Psoas muscle (tissue), 8 donors: Measurements from ENCODE around the gene RSAD1. TPM values are rescaled to one million over a fixed set of nuclear protein-coding genes. Genes with fewer than 3 reads are reported as not detected.

Experiments
- ATAC-seq, 4 donors: fragments of 200-7000 bp; cut with Tn5 transposase; one replicate each; pipeline ENCODE4 v1.9.1; 2020; ENCODE audit warnings: moderate library complexity in 3 of 4, mild to moderate bottlenecking in 2 of 4
- DNase-seq, 2 donors: peaks; one replicate each; pipeline ENCODE4 v3.0.0-alpha.2; 2020
- H3K27ac ChIP-seq: fragments of 200-600 bp; one replicate; pipeline ENCODE4 v1.8.0; 2022
- H3K27me3 ChIP-seq, 3 donors: fragments of 200-600 bp in 1 of 3; one replicate each; pipeline versions ENCODE4 v1.6.1 to v1.8.0; 2013 to 2022; ENCODE audit warnings: low read length in 2 of 3, mild to moderate bottlenecking in 2 of 3, moderate library complexity in 1 of 3; ENCODE audit not compliant: insufficient read depth in 3 of 3
- H3K36me3 ChIP-seq, 2 donors: fragments of 200-600 bp in 1 of 2; one replicate each; pipeline versions ENCODE4 v1.6.1 to v1.8.0; 2013 to 2022; ENCODE audit warnings: low read depth in 1 of 2, mild to moderate bottlenecking in 1 of 2, moderate library complexity in 1 of 2; ENCODE audit not compliant: insufficient read depth in 1 of 2
- H3K4me1 ChIP-seq: fragments of 200-600 bp; one replicate; pipeline ENCODE4 v1.8.0; 2022
- H3K4me3 ChIP-seq: fragments of 200-600 bp; one replicate; pipeline ENCODE4 v1.8.0; 2022; ENCODE audit warnings: mild to moderate bottlenecking
- H3K9me3 ChIP-seq: fragments of 200-600 bp; one replicate; pipeline ENCODE4 v1.8.0; 2022
- WGBS, 3 donors: extraction: QIAGEN DNeasy Blood & Tissue Kit; methylation state at CpG; one replicate each; pipeline versions ENCODE4 v1.1.6 to v1.1.7; 2013; 5-methylcytosine and 5-hydroxymethylcytosine counted together
- intact Hi-C, 2 donors: fragments of 100-400 bp; cut with DNase I; formaldehyde crosslinking; loops; one replicate each; pipeline versions ENCODE4 v1.11.0 to v1.14.2; 2022
- long read RNA-seq, 2 donors: library from polyadenylated mRNA; unstranded; transcript quantifications; one replicate each; pipeline ENCODE4 v2.0.0, GENCODE V29; 2021
- polyA plus RNA-seq, 3 donors: library from polyadenylated mRNA; stranded (reverse); fragments of 200-250 nt; gene quantifications; one replicate each; pipeline ENCODE4 v1.2.3, GENCODE V29; 2013
- total RNA-seq, 4 donors: library from RNA; stranded (reverse); fragmentation: NEBNext Ultra II Directional in 2 of 4; extraction: Animal tissue kit (Norgen Biotek cat#: 25700) in 2 of 4; gene quantifications; one replicate each; pipeline versions ENCODE4 v1.2.1 to v1.2.4, GENCODE V29; 2021 to 2023
- TF ChIP-seq, protein P1 (sequence below): fragments of 200-600 bp; IDR thresholded peaks from one replicate; pipeline ENCODE4 v1.8.0; 2022; ENCODE audit warnings: antibody characterized with exemption
- donor health status: healthy with polysubstance abuse.
- donor health status: DM: no; HTN: no; CAD: no; lungs with moderate emphysema.
- donor health status: Bipolar disorder and iron deficiency.
- donor health status: healthy.
- donor health status: DM: yes; HTN: yes; CAD: no.
- donor health status: DM: no; HTN: no; CAD: no.
- donor health status: DM: no; HTN: no; CAD: no.
- donor health status: DM: yes; HTN: yes; CAD: no.

Gene RSAD1
- 10 to 100 TPM; 44.1 to 60.4 (median 50.0) TPM for total RNA-seq
- polyA plus RNA-seq, result 10 to 100 TPM; 34.3 to 63.2 (median 52.4) TPM
- long read RNA-seq, donor 1, transcript RSAD1-201 (9 exons, 2,528 nt), result major isoform, 55 of 71 reads
- long read RNA-seq, donor 1, partial matches to known transcripts, result 4 of 71 reads
- long read RNA-seq, donor 1, other reads (novel, unspliced or antisense), result 11 of 71 reads
- long read RNA-seq, donor 2, transcript RSAD1-201 (9 exons, 2,528 nt), result major isoform, 108 of 143 reads
- long read RNA-seq, donor 2, partial matches to known transcripts, result 17 of 143 reads
- long read RNA-seq, donor 2, other reads (novel, unspliced or antisense), result 15 of 143 reads

DNA sequence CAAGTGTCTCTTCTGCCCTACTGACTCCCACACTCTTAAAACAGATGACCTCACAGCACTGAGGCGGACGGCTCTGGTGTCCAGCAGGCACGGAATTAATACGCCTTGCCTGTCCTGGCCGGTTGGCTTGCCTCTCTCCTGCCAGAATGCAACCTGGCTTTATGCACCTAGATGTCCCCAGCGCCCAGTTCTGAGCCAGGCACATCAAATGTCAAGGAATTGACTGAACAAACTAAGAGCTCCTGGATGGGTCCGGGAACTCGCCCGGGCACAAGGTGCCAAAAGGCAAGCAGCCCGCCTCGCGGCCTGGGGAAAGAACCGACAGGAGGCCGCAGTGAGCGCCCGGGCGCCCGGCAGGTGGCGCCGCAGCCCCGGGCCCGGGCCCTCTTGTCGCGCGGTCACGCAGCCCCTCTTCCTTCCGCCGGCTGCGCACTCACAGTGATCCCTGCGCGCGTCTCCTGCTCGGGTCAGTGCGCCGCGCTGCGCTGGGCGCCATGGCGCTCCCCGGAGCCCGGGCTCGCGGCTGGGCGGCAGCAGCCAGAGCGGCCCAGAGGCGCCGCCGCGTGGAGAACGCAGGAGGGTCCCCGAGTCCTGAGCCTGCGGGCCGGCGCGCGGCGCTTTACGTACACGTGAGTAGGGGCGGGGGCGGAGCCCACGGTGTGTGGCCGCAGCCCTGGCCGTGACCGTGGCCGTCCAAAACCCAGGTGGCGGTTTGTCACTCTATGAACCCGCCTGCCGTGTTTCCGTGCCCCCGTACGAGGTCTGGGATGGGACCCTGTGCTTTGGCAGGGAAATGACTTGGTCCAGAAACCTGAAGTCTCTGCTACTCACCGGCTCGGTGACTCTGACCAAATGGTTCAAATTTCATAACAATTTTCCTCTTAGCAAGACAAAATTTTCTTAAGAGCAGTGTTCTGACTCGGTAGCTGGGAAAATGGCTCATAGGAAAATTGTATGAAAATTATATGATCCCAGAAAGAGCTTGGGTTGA, at the start of gene RSAD1:
Gene RSAD1, plus strand, starts transcription at position 470 of the 991 bp plus-strand sequence. Its CDS starts 25 bp downstream, at position 495.
- H3K27ac ChIP-seq, result peak within 1 kb of the TSS; percentile 96
- no peaks in the 10 kb centered on the region for H3K27me3 ChIP-seq
- peaks cover 0 to 35% of the 10 kb centered on the region in 2 donors for H3K36me3 ChIP-seq
- TF ChIP-seq, protein P1, sequence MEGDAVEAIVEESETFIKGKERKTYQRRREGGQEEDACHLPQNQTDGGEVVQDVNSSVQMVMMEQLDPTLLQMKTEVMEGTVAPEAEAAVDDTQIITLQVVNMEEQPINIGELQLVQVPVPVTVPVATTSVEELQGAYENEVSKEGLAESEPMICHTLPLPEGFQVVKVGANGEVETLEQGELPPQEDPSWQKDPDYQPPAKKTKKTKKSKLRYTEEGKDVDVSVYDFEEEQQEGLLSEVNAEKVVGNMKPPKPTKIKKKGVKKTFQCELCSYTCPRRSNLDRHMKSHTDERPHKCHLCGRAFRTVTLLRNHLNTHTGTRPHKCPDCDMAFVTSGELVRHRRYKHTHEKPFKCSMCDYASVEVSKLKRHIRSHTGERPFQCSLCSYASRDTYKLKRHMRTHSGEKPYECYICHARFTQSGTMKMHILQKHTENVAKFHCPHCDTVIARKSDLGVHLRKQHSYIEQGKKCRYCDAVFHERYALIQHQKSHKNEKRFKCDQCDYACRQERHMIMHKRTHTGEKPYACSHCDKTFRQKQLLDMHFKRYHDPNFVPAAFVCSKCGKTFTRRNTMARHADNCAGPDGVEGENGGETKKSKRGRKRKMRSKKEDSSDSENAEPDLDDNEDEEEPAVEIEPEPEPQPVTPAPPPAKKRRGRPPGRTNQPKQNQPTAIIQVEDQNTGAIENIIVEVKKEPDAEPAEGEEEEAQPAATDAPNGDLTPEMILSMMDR, result peak; percentile 86
- peaks cover 37% of the 10 kb centered on the region for H3K4me1 ChIP-seq
- WGBS, 3 donors, result 1% methylated on average over 62 to 75 of the region's 75 CpGs
- no peaks in the 10 kb centered on the region for H3K9me3 ChIP-seq
- DNase-seq, result peak; percentile 90 to 94
- peak within 1 kb of the TSS; percentile 93 for H3K4me3 ChIP-seq
- intact Hi-C loops, result no loop called here
- peak; percentile 82 to 87 (median 84) for ATAC-seq

DNA sequence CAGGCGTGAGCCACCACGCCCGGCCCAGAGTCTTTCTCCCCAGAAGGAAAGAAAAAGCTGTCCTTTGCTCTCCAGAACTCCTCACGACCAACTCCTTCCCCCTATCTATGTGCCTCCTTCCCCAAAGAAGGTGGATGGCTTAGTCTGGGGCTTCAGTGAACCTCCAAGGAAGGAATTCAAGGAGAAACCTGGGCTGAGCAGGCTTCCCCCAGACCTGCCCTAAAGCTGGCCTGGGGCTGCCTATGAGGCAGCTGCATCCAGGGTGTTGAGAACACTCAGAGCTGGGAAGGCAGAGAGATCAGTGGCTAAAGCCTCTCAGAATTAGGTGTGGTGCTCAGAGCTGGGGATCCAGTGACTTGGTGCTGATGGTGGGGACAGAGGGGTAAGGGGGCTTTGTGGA, 48.9 kb upstream of the RSAD1 start:
- peaks cover 50% of the 10 kb centered on the region for H3K4me1 ChIP-seq
- H3K27me3 ChIP-seq, result no peaks in the 10 kb centered on the region
- H3K27ac ChIP-seq, result peak overlapping the region; percentile 83
- intact Hi-C loops, result loop anchor here in 1 of 2 donors (5.0 kb wide), 1 partner anchor 43 kb away; no protein-coding TSS in a partner anchor
- H3K36me3 ChIP-seq, result no peaks in the 10 kb centered on the region
- TF ChIP-seq, protein P1, result no peak
- no peak overlapping the region for H3K4me3 ChIP-seq
- WGBS, 3 donors, result 87 to 98% (median 95%) methylated on average over 4 of the region's 4 CpGs
- DNase-seq (no peak), ATAC-seq (no peak)
- no peaks in the 10 kb centered on the region for H3K9me3 ChIP-seq

DNA sequence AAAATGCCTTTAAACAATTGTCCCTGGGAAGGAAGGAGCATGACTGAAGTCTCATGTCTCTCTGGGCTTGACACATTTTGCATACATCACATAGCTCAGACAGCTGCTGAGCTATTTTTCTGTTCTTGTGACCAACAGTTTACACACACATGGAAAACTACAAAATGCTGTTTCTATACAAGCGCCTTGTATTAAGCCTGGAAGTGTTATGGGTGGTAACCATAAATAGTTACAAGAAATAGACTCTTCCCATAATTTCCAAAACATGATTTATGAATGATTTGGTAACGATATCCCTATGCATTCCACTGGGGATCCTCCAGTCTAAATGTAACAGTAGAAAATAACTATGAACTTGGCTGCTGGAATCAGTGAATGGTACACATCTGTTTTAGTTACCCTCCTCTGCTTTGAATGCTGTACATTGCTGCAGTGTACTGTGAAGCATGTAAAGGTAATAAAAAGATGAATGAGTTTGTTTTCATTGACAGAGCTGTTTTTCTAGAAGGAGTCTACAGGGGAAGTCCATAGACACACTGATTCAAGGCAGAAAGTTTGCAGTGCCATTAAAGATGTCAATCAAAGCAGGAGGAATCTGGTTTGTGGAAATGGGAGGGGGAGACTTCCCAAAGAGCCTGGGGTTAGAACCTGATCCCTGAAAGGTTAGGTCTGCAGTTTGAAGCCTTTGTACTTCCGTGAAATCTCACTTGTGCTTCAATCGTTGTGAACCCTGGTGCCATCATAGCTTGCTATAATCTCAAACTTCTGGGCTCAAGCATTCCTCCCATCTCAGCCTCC, 47.6 kb upstream of the RSAD1 start:
- DNase-seq (no peak), ATAC-seq (no peak)
- H3K4me1 ChIP-seq, result peaks cover 50% of the 10 kb centered on the region
- 22 to 33% (median 31%) methylated on average over 4 of the region's 4 CpGs for WGBS, 3 donors
- peak overlapping the region; percentile 83 for H3K27ac ChIP-seq
- peaks cover 0 to 5% of the 10 kb centered on the region in 2 donors for H3K36me3 ChIP-seq
- TF ChIP-seq, protein P1, result no peak
- no peak overlapping the region for H3K4me3 ChIP-seq
- intact Hi-C loops, result no loop called here
- no peaks in the 10 kb centered on the region for H3K27me3 ChIP-seq
- no peaks in the 10 kb centered on the region for H3K9me3 ChIP-seq

DNA sequence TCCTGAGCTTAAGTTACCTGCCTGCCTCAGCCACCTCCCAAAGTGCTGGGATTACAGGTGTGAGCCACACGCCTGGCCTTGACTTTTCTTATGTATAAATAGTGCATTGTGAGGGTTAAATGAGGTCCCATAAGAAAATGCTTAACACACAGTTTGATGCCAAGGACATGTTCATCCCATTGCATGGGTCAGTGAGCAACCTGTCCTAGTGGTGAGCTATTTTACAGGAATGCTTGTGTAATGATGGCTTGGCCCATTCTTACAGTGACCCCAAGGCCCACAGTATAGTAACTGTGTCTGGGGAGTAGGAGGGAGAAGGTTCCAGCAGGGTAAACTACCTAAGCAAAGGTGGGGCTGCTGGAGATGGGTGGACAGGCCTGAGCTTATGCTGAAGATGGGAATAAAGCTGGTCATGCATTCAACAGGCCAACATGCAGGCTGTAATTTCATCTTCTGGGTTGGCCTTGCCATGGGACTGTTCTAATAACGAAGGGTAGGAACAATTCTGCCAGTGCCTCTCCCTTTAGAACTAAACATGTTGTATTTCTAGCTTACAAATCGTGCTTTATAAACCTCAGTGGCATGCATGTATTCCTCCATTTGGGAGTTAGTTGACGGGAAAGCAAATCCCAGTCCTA, 46.4 kb upstream of the RSAD1 start:
- no peaks in the 10 kb centered on the region for H3K9me3 ChIP-seq
- H3K4me3 ChIP-seq, result no peak overlapping the region
- H3K36me3 ChIP-seq, result peaks cover 0 to 5% of the 10 kb centered on the region in 2 donors
- DNase-seq (no peak), ATAC-seq (peak; percentile 62 to 72 (median 69))
- peaks cover 45% of the 10 kb centered on the region for H3K4me1 ChIP-seq
- H3K27ac ChIP-seq, result peak overlapping the region; percentile 83
- intact Hi-C loops, result no loop called here
- 31 to 42% (median 34%) methylated on average over 4 of the region's 4 CpGs for WGBS, 3 donors
- no peaks in the 10 kb centered on the region for H3K27me3 ChIP-seq
- TF ChIP-seq, protein P1, result no peak
